GM23338 (cell line): ENCODE measurements around the gene ATP5F1B. TPM values are rescaled to one million over a fixed set of nuclear protein-coding genes. Genes with fewer than 3 reads are reported as not detected.
A peak's percentile ranks its signal among the peaks of the same experiment; 100 is the strongest.

Source experiments
- ATAC-seq: fragments of 200-7000 bp; cut with Tn5 transposase; 3 replicates; pipeline ENCODE4 v1.9.1; 2020
- DNase-seq: peaks from one replicate; pipeline ENCODE4 v3.0.0-alpha.2; 2015; ENCODE audit warnings: low spot score
- H2AFZ ChIP-seq: fragments of 200-600 bp; sonication (generic); 2 replicates; pipeline ENCODE4 v1.8.0; 2016; ENCODE audit warnings: antibody characterized with exemption, mild to moderate bottlenecking, moderate library complexity
- H3F3A ChIP-seq: fragments of 200-600 bp; sonication (generic); replicated peaks from 2 replicates; pipeline ENCODE4 v1.8.0; 2017; ENCODE audit warnings: antibody characterized with exemption, mixed run types, low read depth
- H3K27ac ChIP-seq: fragments of 200-600 bp; sonication (generic); 2 replicates; pipeline ENCODE4 v1.6.1; 2016; ENCODE audit warnings: low read depth
- H3K27me3 ChIP-seq: fragments of 200-600 bp; sonication (generic); 2 replicates; pipeline ENCODE4 v1.8.0; 2016; ENCODE audit warnings: mild to moderate bottlenecking, mixed run types, moderate library complexity; ENCODE audit not compliant: insufficient read depth
- H3K36me3 ChIP-seq: fragments of 200-600 bp; sonication (generic); 2 replicates; pipeline ENCODE4 v1.8.0; 2016; ENCODE audit warnings: mild to moderate bottlenecking; ENCODE audit not compliant: insufficient read depth
- H3K4me1 ChIP-seq: fragments of 200-600 bp; sonication (generic); 2 replicates; pipeline ENCODE4 v1.8.0; 2016; ENCODE audit warnings: mild to moderate bottlenecking, moderate library complexity; ENCODE audit not compliant: insufficient read depth
- H3K4me2 ChIP-seq: fragments of 200-600 bp; sonication (generic); 2 replicates; pipeline ENCODE4 v1.7.1; 2017; ENCODE audit warnings: mixed run types
- H3K4me3 ChIP-seq: fragments of 200-600 bp; sonication (generic); 2 replicates; pipeline ENCODE4 v1.6.1; 2016; ENCODE audit warnings: mixed run types
- H3K79me2 ChIP-seq: fragments of 200-600 bp; sonication (generic); replicated peaks from 2 replicates; pipeline ENCODE4 v1.8.0; 2017; ENCODE audit warnings: mild to moderate bottlenecking; ENCODE audit not compliant: insufficient read depth
- H3K9me2 ChIP-seq: fragments of 200-600 bp; sonication (generic); 2 replicates; pipeline ENCODE4 v1.8.0; 2017; ENCODE audit not compliant: insufficient read depth
- H4K20me1 ChIP-seq: fragments of 200-600 bp; sonication (generic); replicated peaks from 2 replicates; pipeline ENCODE4 v1.8.0; 2017; ENCODE audit warnings: mild to moderate bottlenecking; ENCODE audit not compliant: insufficient read depth
- H3K27ac Mint-ChIP-seq: 2 replicates; pipeline ENCODE4 v1.8.0; 2020; ENCODE audit warnings: inconsistent platforms, mild to moderate bottlenecking, moderate library complexity, mixed read lengths
- H3K27me3 Mint-ChIP-seq: 3 replicates; pipeline ENCODE4 v1.8.0; 2022; ENCODE audit warnings: low read depth, mild to moderate bottlenecking, moderate library complexity, mixed read lengths, inconsistent platforms; ENCODE audit not compliant: insufficient read depth, poor library complexity
- H3K36me3 Mint-ChIP-seq: 3 replicates; pipeline ENCODE4 v1.8.0; 2021; ENCODE audit warnings: low read depth, mild to moderate bottlenecking, inconsistent platforms, moderate library complexity, mixed read lengths
- H3K4me1 Mint-ChIP-seq: 3 replicates; pipeline ENCODE4 v1.8.0; 2020; ENCODE audit warnings: mild to moderate bottlenecking, inconsistent platforms, mixed read lengths
- H3K4me3 Mint-ChIP-seq: 3 replicates; pipeline ENCODE4 v1.8.0; 2021; ENCODE audit warnings: moderate library complexity, mild to moderate bottlenecking, inconsistent platforms, mixed read lengths
- H3K9me3 Mint-ChIP-seq: 3 replicates; pipeline ENCODE4 v1.8.0; 2020; ENCODE audit warnings: moderate library complexity, mild to moderate bottlenecking, inconsistent platforms, mixed read lengths
- EZH2phosphoT487 ChIP-seq: fragments of 200-600 bp; sonication (generic); IDR thresholded peaks from one replicate; pipeline ENCODE4 v1.8.1; 2018; ENCODE audit warnings: antibody characterized with exemption; ENCODE audit not compliant: unreplicated experiment
- JUNB ChIP-seq: IDR thresholded peaks from one replicate; pipeline ENCODE4 v1.6.1; 2016; ENCODE audit warnings: antibody characterized with exemption; ENCODE audit not compliant: unreplicated experiment
- NANOG ChIP-seq: IDR thresholded peaks from 2 replicates; pipeline ENCODE4 v1.6.1; 2016; ENCODE audit warnings: antibody characterized with exemption, borderline replicate concordance
- POLR2AphosphoS5 ChIP-seq: IDR thresholded peaks from 2 replicates; pipeline ENCODE4 v1.6.1; 2016; ENCODE audit warnings: antibody characterized with exemption, low read depth
- STAT1 ChIP-seq: IDR thresholded peaks from one replicate; pipeline ENCODE4 v1.6.1; 2016; ENCODE audit warnings: antibody characterized with exemption; ENCODE audit not compliant: unreplicated experiment
- polyA plus RNA-seq: library from polyadenylated mRNA; unstranded; fragments of >200 nt; fragmentation: Nextera tagmentation; extraction: Ambion mirVana; gene quantifications from 2 replicates; pipeline ENCODE4 v1.2.1, GENCODE V29; 2016
- total RNA-seq: library from RNA; depleted of rRNA; stranded (reverse); fragments of >200 nt; shearing (Covaris generic); gene quantifications from 2 replicates; pipeline ENCODE4 v1.2.3, GENCODE V29; 2014
- TF ChIP-seq, protein P1 (sequence below): fragments of 250-450 bp; sonication (Bioruptor Pico); IDR thresholded peaks from 2 replicates; pipeline ENCODE4 v1.5.0; 2020; ENCODE audit warnings: mild to moderate bottlenecking, moderate library complexity
- TF ChIP-seq, protein P2 (sequence below): IDR thresholded peaks from one replicate; pipeline ENCODE4 v1.6.1; 2018; ENCODE audit warnings: antibody characterized with exemption; ENCODE audit not compliant: unreplicated experiment
- TF ChIP-seq, protein P3 (sequence below), 2 experiments: fragments of 200-600 bp in 1 of 2; sonication (generic) in 1 of 2; conservative IDR thresholded peaks; 2 replicates each; pipeline versions ENCODE4 v1.5.1 to v1.6.1; 2016 to 2017; ENCODE audit warnings: antibody characterized with exemption in 2 of 2, low read depth in 2 of 2, mild to moderate bottlenecking in 2 of 2, moderate library complexity in 1 of 2

The ATP5F1B gene
- total and polyA plus RNA-seq, 2 experiments from 2014 or later: 763 to 956 TPM

DNA sequence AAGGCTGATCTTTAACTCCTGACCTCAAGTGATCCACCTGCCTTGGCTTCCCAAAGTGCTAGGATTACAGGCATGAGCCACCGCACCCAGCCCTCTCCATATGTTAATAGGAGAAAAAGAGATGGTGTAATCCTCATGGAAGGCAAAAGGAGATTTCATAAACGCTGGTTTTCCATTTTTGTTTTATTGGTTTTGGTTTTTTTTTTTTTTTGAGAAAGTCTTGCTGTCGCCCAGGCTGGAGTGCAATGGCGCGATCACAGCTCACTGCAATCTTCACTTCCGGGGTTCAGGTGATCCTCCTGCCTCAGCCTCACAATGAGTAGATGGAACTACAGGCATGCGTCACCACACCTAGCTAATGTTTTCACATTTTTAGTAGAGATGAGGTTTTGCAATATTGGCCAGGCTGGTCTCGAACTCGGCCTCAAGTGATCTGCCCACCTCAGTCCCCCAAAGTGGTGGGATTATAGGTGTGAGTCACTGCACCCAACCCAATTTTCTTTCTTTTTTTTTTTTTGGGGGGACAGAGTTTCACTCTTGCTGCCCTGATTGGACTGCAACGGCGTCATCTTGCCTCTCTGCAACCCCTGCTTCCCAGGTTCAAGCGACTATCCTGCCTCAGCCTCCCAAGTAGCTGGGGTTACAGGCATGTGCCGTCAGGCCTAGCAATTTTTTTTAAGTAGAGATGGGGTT is 34.2 kb upstream of the ATP5F1B start:
- no peaks in the 10 kb centered on the region for H3K9me2 ChIP-seq
- peaks cover 10% of the 10 kb centered on the region; the same call in 1 of the 2 replicates for H3K36me3 ChIP-seq
- peaks cover 15% of the 10 kb centered on the region; the same call in 1 of the 2 replicates for H3F3A ChIP-seq
- H3K4me1 Mint-ChIP-seq: peaks cover 21% of the 10 kb centered on the region
- H3K27me3 Mint-ChIP-seq: peaks cover 9% of the 10 kb centered on the region
- peaks cover 69% of the 10 kb centered on the region for H3K36me3 Mint-ChIP-seq
- no peak overlapping the region for H3K4me2 ChIP-seq
- ATAC-seq (no peak), DNase-seq (no peak)
- H3K9me3 Mint-ChIP-seq: no peaks in the 10 kb centered on the region
- no peaks in the 10 kb centered on the region for H3K27me3 ChIP-seq
- H3K4me1 ChIP-seq: peaks cover 22% of the 10 kb centered on the region
- 0 out of 2 replicates have a peak overlapping the region, but pooled peaks have one; percentile 56 for H3K27ac Mint-ChIP-seq
- peak overlapping the region; percentile 65 for H3K27ac ChIP-seq
- no peak overlapping the region for H3K4me3 Mint-ChIP-seq
- no peak overlapping the region for H2AFZ ChIP-seq
- H3K79me2 ChIP-seq: peaks cover 100% of the 10 kb centered on the region
- TF ChIP-seq, protein P1, sequence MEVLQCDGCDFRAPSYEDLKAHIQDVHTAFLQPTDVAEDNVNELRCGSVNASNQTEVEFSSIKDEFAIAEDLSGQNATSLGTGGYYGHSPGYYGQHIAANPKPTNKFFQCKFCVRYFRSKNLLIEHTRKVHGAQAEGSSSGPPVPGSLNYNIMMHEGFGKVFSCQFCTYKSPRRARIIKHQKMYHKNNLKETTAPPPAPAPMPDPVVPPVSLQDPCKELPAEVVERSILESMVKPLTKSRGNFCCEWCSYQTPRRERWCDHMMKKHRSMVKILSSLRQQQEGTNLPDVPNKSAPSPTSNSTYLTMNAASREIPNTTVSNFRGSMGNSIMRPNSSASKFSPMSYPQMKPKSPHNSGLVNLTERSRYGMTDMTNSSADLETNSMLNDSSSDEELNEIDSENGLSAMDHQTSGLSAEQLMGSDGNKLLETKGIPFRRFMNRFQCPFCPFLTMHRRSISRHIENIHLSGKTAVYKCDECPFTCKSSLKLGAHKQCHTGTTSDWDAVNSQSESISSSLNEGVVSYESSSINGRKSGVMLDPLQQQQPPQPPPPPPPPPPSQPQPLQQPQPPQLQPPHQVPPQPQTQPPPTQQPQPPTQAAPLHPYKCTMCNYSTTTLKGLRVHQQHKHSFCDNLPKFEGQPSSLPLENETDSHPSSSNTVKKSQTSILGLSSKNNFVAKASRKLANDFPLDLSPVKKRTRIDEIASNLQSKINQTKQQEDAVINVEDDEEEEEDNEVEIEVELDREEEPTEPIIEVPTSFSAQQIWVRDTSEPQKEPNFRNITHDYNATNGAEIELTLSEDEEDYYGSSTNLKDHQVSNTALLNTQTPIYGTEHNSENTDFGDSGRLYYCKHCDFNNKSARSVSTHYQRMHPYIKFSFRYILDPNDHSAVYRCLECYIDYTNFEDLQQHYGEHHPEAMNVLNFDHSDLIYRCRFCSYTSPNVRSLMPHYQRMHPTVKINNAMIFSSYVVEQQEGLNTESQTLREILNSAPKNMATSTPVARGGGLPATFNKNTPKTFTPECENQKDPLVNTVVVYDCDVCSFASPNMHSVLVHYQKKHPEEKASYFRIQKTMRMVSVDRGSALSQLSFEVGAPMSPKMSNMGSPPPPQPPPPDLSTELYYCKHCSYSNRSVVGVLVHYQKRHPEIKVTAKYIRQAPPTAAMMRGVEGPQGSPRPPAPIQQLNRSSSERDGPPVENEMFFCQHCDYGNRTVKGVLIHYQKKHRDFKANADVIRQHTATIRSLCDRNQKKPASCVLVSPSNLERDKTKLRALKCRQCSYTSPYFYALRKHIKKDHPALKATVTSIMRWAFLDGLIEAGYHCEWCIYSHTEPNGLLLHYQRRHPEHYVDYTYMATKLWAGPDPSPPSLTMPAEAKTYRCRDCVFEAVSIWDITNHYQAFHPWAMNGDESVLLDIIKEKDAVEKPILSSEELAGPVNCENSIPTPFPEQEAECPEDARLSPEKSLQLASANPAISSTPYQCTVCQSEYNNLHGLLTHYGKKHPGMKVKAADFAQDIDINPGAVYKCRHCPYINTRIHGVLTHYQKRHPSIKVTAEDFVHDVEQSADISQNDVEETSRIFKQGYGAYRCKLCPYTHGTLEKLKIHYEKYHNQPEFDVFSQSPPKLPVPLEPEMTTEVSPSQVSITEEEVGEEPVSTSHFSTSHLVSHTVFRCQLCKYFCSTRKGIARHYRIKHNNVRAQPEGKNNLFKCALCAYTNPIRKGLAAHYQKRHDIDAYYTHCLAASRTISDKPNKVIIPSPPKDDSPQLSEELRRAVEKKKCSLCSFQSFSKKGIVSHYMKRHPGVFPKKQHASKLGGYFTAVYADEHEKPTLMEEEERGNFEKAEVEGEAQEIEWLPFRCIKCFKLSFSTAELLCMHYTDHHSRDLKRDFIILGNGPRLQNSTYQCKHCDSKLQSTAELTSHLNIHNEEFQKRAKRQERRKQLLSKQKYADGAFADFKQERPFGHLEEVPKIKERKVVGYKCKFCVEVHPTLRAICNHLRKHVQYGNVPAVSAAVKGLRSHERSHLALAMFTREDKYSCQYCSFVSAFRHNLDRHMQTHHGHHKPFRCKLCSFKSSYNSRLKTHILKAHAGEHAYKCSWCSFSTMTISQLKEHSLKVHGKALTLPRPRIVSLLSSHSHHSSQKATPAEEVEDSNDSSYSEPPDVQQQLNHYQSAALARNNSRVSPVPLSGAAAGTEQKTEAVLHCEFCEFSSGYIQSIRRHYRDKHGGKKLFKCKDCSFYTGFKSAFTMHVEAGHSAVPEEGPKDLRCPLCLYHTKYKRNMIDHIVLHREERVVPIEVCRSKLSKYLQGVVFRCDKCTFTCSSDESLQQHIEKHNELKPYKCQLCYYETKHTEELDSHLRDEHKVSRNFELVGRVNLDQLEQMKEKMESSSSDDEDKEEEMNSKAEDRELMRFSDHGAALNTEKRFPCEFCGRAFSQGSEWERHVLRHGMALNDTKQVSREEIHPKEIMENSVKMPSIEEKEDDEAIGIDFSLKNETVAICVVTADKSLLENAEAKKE (CRISPR knock-in tag): no peak
- TF ChIP-seq JUNB (no peak), STAT1 (no peak), POLR2AphosphoS5 (no peak), EZH2phosphoT487 (no peak), NANOG (no peak)
- TF ChIP-seq, protein P2, sequence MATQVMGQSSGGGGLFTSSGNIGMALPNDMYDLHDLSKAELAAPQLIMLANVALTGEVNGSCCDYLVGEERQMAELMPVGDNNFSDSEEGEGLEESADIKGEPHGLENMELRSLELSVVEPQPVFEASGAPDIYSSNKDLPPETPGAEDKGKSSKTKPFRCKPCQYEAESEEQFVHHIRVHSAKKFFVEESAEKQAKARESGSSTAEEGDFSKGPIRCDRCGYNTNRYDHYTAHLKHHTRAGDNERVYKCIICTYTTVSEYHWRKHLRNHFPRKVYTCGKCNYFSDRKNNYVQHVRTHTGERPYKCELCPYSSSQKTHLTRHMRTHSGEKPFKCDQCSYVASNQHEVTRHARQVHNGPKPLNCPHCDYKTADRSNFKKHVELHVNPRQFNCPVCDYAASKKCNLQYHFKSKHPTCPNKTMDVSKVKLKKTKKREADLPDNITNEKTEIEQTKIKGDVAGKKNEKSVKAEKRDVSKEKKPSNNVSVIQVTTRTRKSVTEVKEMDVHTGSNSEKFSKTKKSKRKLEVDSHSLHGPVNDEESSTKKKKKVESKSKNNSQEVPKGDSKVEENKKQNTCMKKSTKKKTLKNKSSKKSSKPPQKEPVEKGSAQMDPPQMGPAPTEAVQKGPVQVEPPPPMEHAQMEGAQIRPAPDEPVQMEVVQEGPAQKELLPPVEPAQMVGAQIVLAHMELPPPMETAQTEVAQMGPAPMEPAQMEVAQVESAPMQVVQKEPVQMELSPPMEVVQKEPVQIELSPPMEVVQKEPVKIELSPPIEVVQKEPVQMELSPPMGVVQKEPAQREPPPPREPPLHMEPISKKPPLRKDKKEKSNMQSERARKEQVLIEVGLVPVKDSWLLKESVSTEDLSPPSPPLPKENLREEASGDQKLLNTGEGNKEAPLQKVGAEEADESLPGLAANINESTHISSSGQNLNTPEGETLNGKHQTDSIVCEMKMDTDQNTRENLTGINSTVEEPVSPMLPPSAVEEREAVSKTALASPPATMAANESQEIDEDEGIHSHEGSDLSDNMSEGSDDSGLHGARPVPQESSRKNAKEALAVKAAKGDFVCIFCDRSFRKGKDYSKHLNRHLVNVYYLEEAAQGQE: no peak
- TF ChIP-seq, protein P3, sequence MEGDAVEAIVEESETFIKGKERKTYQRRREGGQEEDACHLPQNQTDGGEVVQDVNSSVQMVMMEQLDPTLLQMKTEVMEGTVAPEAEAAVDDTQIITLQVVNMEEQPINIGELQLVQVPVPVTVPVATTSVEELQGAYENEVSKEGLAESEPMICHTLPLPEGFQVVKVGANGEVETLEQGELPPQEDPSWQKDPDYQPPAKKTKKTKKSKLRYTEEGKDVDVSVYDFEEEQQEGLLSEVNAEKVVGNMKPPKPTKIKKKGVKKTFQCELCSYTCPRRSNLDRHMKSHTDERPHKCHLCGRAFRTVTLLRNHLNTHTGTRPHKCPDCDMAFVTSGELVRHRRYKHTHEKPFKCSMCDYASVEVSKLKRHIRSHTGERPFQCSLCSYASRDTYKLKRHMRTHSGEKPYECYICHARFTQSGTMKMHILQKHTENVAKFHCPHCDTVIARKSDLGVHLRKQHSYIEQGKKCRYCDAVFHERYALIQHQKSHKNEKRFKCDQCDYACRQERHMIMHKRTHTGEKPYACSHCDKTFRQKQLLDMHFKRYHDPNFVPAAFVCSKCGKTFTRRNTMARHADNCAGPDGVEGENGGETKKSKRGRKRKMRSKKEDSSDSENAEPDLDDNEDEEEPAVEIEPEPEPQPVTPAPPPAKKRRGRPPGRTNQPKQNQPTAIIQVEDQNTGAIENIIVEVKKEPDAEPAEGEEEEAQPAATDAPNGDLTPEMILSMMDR (conservative IDR thresholded peaks at IDR 0.05; ENCODE audit: low read depth in 2 of 2): no peak
- H4K20me1 ChIP-seq: peaks cover 90% of the 10 kb centered on the region
- no peak overlapping the region for H3K4me3 ChIP-seq
